OCI-M2 (cell line): ENCODE data around the gene CX3CR1.
"Not testable (repeated sequence)": the region's sequence is repeated elsewhere in the genome, so short reads cannot be mapped to it uniquely, and the experiment has no call there.

ENCODE experiments used
- DNase-seq: peaks from one replicate; lab custom pipeline; 2025; ENCODE audit not compliant: unreplicated experiment; lab: John Stamatoyannopoulos, UW

The CX3CR1 gene

DNA sequence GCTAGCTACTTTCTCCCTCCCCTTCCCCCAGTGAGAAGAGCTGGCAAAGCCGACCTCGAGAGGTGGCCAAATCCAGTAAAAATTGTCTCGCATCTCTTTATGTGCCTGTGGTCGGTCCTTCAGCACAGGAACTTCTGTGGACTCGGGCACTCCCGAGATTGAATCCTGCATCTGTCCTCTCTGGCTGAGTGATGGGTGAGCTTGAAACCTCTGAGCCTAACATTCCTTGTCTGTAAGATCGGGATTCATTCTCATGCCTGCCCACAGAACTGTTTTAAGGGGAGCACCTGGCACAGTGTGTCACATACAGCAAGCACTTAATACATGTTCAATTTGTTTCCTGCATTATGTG is 11.3 kb downstream of the CX3CR1 start:
- no peak for DNase-seq

- no peak for DNase-seq
Measured at GRCh38 chr3:39267631-39268548, 11.9 kb downstream of the CX3CR1 start.

DNA sequence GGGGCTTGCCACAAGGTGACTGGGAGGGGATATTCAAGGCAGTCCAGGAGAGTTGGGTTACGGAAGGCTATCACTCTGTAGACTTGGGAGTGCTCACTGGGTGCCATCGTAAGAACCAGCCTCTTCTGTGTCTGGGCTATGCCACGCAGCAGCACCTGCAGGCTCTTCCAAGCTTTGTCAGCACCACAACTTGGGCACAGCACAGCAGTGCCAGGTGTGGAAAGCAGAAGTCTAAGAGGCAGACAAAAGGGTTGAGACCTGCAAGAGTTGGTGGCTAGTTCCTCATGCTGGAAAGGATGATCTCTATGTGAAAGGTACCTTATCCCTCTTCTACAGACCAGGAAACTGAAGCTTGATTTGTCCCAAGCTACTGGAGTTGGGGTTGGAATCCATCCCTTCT is 15.8 kb downstream of the CX3CR1 start:
- DNase-seq: no peak

GRCh38 chr3:39263576-39263975 is 16.3 kb downstream of the CX3CR1 start:
- DNase-seq: no peak

DNA sequence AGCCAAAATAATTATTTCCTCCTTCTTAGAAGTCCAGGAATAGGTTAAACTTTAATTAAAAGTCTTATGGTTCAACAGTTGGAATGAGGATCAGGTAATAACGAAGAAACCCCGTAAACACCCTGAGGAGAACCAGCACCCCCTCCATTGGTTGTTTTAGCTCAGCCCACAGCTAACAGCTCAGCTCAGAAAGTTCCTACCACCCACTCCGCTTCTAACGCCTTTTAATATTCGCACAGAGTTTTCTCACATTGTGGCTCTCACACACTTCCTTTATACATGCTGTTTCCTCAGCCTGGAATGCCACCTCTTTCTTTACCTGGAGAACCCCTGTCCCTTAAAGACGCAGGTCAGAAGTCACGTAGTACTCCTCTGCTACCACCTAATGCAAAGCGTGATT is 17.0 kb downstream of the CX3CR1 start:
- DNase-seq: no peak

DNA sequence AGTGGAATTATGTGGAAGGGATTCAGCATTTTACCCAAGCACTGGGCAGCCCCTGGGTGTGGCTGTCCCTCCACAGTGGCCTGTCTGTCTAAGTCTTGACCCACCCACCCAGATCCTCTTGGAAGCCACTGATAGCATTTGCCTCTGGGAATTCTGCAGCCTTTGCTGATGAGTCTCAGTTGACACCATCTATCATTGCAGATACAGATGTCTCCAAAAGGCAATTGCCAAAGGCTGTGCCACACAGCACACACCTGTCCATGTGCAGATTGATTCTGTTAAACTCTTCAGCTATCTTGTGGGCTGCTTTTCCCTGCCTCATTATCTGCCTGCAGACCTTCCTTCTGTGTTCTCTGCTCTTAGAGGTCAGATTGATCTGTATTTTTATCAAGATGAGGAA is 18.1 kb downstream of the CX3CR1 start:
- DNase-seq: no peak

DNA sequence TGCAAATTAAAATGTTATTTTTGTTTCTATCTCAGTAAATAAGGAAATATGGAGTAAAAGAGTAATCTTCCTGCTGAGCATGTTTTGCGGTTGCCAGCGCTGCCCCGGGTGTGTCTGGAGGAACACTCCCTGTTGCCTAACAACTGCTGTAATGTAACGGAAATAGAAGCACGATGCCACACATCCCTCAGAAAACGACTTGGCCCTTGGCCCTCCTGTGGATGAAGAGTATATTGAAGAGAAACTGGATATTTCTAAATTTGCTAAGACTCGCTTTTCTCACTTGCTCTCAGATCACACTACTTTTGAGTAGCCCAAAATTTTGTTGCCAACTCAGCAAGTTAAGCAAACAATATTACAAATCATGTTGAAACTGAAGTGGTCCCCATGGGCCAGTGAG is 18.9 kb downstream of the CX3CR1 start:
- DNase-seq: peak; percentile 34

GRCh38 chr3:39260318-39260717 is 19.5 kb downstream of the CX3CR1 start:
- DNase-seq: no peak

DNA sequence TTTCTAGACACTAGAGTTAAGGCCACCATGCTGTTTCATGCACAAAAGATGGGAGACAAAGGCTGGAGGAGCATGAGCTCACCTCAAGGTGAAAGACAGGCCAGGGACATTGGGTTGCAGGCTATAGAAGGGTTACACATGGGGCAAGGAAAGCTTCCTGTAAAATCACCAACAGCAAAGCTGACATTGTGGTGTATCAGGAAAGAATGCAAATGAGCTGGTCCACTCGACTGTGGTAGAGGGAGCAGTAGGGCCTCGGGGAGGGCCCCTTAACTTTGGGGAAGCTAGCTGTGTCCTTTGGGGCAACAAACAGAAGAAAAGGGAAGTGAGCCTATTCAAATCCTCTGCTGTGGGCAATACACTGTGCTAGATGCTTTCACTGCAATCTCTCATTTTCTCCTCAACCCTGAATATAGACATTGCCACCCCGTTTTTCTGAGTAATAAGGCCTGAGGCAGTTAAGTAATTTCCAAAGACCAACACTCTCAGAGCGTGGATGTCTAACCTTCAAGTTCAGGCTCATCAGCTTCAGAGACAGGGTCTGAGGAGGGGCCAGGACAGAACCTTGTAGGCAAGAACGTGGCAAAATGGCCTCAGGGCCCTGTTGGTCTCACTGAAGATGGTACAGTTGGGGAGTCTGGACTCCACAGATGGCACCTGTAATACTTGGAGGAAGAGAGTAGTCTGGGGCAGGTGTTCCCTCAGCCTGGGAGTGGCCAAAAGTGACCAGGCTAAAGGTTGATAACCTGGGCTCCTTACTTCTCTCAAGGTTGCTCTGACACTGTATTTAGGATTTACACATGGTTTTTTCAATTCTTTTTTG is 24.1 kb downstream of the CX3CR1 start:
- DNase-seq: no peak

- DNase-seq: no peak
Measured at GRCh38 chr3:39254806-39255449, 24.9 kb downstream of the CX3CR1 start.

GRCh38 chr3:39251576-39251975 is 28.3 kb downstream of the CX3CR1 start:
- DNase-seq: no peak

DNA sequence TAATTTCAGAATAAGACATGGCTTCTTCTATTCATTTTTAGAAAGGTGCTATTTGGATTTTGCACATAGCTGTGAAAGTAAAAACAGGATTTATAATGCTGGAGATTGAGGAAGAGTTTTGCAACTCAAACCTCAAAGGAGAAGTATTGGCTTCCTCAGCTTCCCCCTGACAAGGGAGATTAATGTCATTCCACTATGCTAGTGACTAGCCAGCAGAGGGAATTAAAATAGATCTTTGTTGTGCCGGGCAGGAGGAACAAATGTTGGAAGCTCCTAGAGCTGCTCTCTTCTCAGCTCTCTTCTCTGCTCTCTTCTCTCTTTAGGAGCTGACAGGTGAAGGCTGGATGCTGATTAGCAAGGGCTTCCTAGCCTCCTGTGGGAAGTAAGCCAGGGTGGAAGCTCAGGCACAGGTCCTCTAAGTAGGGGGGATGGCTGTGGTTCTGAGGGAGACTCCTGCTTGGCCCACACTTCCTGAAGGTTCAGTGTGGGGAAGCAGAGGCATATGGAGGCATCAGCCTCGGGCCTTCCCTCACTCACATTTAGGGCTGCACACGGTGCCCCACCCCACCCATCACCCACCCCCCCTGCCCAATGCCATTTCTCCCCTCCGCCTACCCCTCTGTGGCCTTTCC is 29.6 kb downstream of the CX3CR1 start:
- no peak for DNase-seq

DNA sequence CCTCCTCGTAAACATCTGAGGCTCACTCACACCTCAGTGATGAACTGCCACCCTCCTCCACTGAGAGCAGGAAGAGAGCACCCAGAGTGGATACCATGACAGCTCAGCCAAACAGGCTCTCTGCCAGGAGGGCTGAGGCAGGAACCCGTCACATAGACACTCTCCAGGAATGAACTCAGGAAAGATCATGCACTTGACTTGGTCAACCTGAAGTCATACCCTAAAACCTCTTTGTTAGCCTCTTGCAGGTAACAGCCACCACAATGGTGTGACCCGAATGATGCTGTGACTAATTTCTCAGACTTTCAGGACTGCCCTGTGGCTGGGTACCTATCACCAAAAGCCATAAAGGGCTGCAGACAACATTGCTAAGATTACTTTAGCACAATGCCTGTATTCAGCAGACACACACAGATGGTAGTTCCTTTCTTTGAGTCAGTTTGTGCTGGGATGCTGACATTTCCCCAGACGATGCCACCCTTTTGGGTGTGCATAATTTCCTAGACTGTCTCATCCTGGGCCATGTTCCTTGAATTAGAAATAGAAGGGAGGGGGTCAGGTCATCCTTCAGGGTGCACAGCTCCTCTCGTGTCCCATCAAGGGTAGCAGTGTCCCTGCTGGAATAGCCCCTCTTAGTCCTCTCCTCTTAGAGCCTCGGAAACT is 30.3 kb downstream of the CX3CR1 start:
- no peak for DNase-seq

DNA sequence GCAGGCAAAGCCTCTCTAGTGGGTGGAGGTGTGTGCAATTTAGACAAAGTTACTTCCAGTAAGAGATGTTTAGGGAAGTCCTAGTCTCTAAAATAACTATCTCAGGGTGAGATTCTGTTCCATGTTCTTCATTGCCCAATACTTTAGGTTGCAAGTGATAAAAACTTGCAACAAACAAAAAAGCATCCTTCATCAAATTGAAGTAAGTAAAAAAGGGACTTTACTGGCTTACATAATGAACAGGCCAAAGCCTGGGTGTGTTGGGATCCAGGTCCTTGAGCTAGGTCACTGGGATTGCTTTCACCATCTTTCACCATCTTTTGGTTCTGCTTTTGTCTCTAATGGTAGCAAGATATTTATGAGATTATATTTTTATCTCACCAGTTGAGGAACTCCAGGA is 38.3 kb downstream of the CX3CR1 start:
- no peak for DNase-seq

GRCh38 chr3:39237027-39237426 is 42.8 kb downstream of the CX3CR1 start:
- DNase-seq: no peak

DNA sequence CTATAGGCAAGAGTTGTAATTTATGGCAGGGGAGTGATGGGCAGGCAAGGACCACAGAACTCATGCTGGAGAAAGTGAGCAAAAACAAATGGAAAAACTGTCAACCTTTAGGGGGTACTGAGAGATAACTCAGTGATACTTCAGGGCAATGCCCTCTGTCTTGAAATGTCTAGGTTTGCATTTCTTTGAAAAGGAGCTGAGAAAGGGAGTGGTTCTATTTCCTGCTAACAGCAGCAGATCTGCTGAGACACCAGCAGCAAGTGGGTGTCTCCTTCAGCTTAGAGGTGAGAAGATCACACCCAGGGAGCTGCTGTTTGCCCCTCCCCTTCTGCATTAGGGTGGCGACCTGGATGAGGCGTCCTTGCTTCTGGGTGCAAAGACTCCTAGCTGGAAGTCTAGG is 45.2 kb downstream of the CX3CR1 start:
- DNase-seq: no peak

- DNase-seq: no peak
Measured at GRCh38 chr3:39232859-39233258, 47.0 kb downstream of the CX3CR1 start.

- DNase-seq: no peak
Measured at GRCh38 chr3:39230453-39230852, 49.4 kb downstream of the CX3CR1 start.

DNA sequence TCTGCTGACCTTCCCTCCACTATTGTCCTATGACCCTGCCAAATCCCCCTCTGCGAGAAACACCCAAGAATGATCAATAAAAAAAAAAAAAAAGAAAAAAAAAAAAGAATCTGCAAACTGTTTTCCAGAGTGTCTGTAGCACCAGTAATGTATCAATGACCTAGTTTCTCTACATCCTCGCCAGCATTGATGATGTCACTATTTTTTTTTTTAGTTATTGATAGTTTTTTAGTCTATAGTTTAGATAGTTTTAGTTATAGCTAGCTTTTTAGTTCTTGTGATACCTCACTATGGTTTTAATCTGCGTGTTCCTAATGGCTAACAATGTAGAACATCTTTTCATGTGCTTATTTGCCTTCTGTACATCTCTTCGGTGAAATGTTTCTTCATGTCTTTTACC is 51.3 kb downstream of the CX3CR1 start:
- no peak for DNase-seq

- DNase-seq: not testable (repeated sequence)
Measured at GRCh38 chr3:39227596-39227995, 52.2 kb downstream of the CX3CR1 start.
